Caco-2 (cell line): ENCODE results near the gene COL9A3. TPM values are rescaled to one million over a fixed set of nuclear protein-coding genes. Genes with fewer than 3 reads are reported as not detected.
A peak's percentile ranks its signal among the peaks of the same experiment; 100 is the strongest.

ENCODE experiments used
- BruUV-seq: library from RNA; stranded (reverse); fragments of 400-500 nt; replicated peaks from 2 replicates; lab custom pipeline; 2021; lab: Mats Ljungman, UMichigan
- CTCF ChIA-PET: fragments of 300-600 bp; sonication (Branson Sonifier 250); formaldehyde crosslinking; loops from one replicate; lab custom pipeline; 2022; ENCODE audit warnings: antibody characterized with exemption; lab: Charles Lee
- POLR2A ChIA-PET: fragments of 300-600 bp; sonication (Branson Sonifier 250); formaldehyde crosslinking; loops from one replicate; lab custom pipeline; 2022; ENCODE audit warnings: antibody characterized with exemption; lab: Charles Lee
- DNase-seq, 2 experiments: peaks; one replicate each; pipeline versions ENCODE4 v3.0.0 to v3.0.0-alpha.2; 2020 to 2022
- H3K27me3 ChIP-seq: replicated peaks from 2 replicates; pipeline ENCODE4 v1.6.0; 2011; ENCODE audit warnings: low read length; ENCODE audit not compliant: control insufficient read depth, insufficient read depth
- H3K36me3 ChIP-seq: 2 replicates; pipeline ENCODE4 v1.5.1; 2011; ENCODE audit warnings: low read length; ENCODE audit not compliant: control insufficient read depth, insufficient read depth
- H3K4me1 ChIP-seq: fragments of 250-450 bp; sonication (Bioruptor Pico); 2 replicates; pipeline ENCODE4 v1.5.1; 2020; ENCODE audit warnings: mild to moderate bottlenecking
- H3K4me3 ChIP-seq: 2 replicates; pipeline ENCODE4 v1.5.1; 2011; ENCODE audit warnings: low read depth, mild to moderate bottlenecking, control low read depth, low read length
- H3K9me3 ChIP-seq: fragments of 250-450 bp; sonication (Bioruptor Pico); 2 replicates; pipeline ENCODE4 v1.5.1; 2020; ENCODE audit warnings: mild to moderate bottlenecking, moderate library complexity
- H3K27ac Mint-ChIP-seq: one replicate; pipeline ENCODE4 v1.8.0; 2022; ENCODE audit warnings: mixed read lengths; ENCODE audit not compliant: unreplicated experiment
- H3K27me3 Mint-ChIP-seq: one replicate; pipeline ENCODE4 v1.8.0; 2022; ENCODE audit warnings: mixed read lengths; ENCODE audit not compliant: insufficient read depth, unreplicated experiment
- H3K36me3 Mint-ChIP-seq: one replicate; pipeline ENCODE4 v1.8.0; 2022; ENCODE audit warnings: mild to moderate bottlenecking, mixed read lengths; ENCODE audit not compliant: insufficient read depth, unreplicated experiment
- H3K4me1 Mint-ChIP-seq: one replicate; pipeline ENCODE4 v1.8.0; 2022; ENCODE audit warnings: low read depth, mixed read lengths; ENCODE audit not compliant: unreplicated experiment
- H3K4me3 Mint-ChIP-seq: one replicate; pipeline ENCODE4 v1.8.0; 2022; ENCODE audit warnings: mild to moderate bottlenecking, moderate library complexity, mixed read lengths; ENCODE audit not compliant: unreplicated experiment
- H3K9me3 Mint-ChIP-seq: one replicate; pipeline ENCODE4 v1.8.0; 2022; ENCODE audit warnings: mixed read lengths; ENCODE audit not compliant: unreplicated experiment
- CTCF ChIP-seq, 2 experiments: fragments of 200-600 bp in 1 of 2; IDR thresholded peaks; 1 replicate in 1 of 2; 2 replicates in 1 of 2; pipeline versions ENCODE4 v1.5.1 to v1.8.0; 2011 to 2022; ENCODE audit warnings: antibody characterized with exemption in 1 of 2, control low read depth in 1 of 2, inconsistent platforms in 1 of 2, low read depth in 1 of 2, low read length in 1 of 2, mild to moderate bottlenecking in 1 of 2, moderate library complexity in 1 of 2; ENCODE audit not compliant: insufficient read depth in 1 of 2, severe bottlenecking in 1 of 2, unreplicated experiment in 1 of 2
- intact Hi-C: fragments of 100-400 bp; cut with micrococcal nuclease; formaldehyde crosslinking; loops from one replicate; pipeline ENCODE4 v1.10.0; 2022; ENCODE audit not compliant: unreplicated experiment
- total RNA-seq: library from RNA; stranded (reverse); gene quantifications from 2 replicates; pipeline ENCODE4 v1.2.3, GENCODE V29; 2022

Gene COL9A3
- total RNA-seq, 1 experiment from 2014 or later, result 6.4 TPM

- Mint-ChIP-seq H3K27me3 (no peaks in the 10 kb centered on the region), H3K9me3 (no peaks in the 10 kb centered on the region), H3K27ac (no peak overlapping the region), H3K4me1 (peaks cover 10% of the 10 kb centered on the region), H3K36me3 (peaks cover 41% of the 10 kb centered on the region), H3K4me3 (peak overlapping the region; percentile 10)
- Histone ChIP-seq H3K4me1 (peaks cover 18% of the 10 kb centered on the region), H3K27me3 (no peaks in the 10 kb centered on the region), H3K36me3 (no peaks in the 10 kb centered on the region; the same call in 1 of the 2 replicates), H3K4me3 (no peak overlapping the region), H3K9me3 (no peaks in the 10 kb centered on the region)
- no TSS peak for BruUV-seq
- no peak for DNase-seq
- intact Hi-C loops, result loop anchor here (5.0 to 10.0 kb wide), 3 partner anchors 66 to 488 kb away; partner anchors contain the start of gene ADRM1
- TF ChIP-seq CTCF (IDR thresholded peaks at IDR 0.05; ENCODE audit: insufficient read depth in 1 of 2, low read depth in 1 of 2, low read length in 1 of 2, severe bottlenecking in 1 of 2, unreplicated experiment in 1 of 2), result no peak
- CTCF ChIA-PET, result interaction anchor here (1.2 to 3.5 kb wide), 10 partner anchors 16 to 315 kb away, joined by 5 to 57 read pairs (median 14); partner anchors contain the start of gene NTSR1
- POLR2A ChIA-PET, result no interaction called here
Measured at GRCh38 chr20:62792940-62793756, 23.7 kb upstream of the COL9A3 start.

GRCh38 chr20:62793757-62794006, 23.2 kb upstream of the COL9A3 start:
- Histone ChIP-seq H3K9me3 (no peaks in the 10 kb centered on the region), H3K4me1 (peaks cover 21% of the 10 kb centered on the region), H3K4me3 (peak overlapping the region; percentile 27), H3K36me3 (peaks cover 2% of the 10 kb centered on the region), H3K27me3 (no peaks in the 10 kb centered on the region)
- H3K9me3 Mint-ChIP-seq, result no peaks in the 10 kb centered on the region
- ChIA-PET POLR2A (interaction anchor here (1.0 to 1.2 kb wide), 6 partner anchors 10 to 727 kb away, joined by 3 to 16 read pairs (median 8); partner anchors contain the start of genes PPDPF, SLCO4A1 and TCFL5), CTCF (interaction anchor here (0.6 to 3.5 kb wide), 31 partner anchors 8 to 500 kb away, joined by 3 to 57 read pairs (median 5); partner anchors contain the start of genes COL9A3 and OGFR)
- no TSS peak for BruUV-seq
- no peaks in the 10 kb centered on the region for H3K27me3 Mint-ChIP-seq
- intact Hi-C loops, result loop anchor here (1.0 to 10.0 kb wide), 5 partner anchors 13 to 489 kb away; partner anchors contain the start of gene ADRM1
- H3K4me3 Mint-ChIP-seq, result peak overlapping the region; percentile 89
- no peak for DNase-seq
- peaks cover 15% of the 10 kb centered on the region for H3K4me1 Mint-ChIP-seq
- H3K36me3 Mint-ChIP-seq, result peaks cover 47% of the 10 kb centered on the region
- H3K27ac Mint-ChIP-seq, result no peak overlapping the region
- TF ChIP-seq CTCF (IDR thresholded peaks at IDR 0.05; ENCODE audit: insufficient read depth in 1 of 2, low read depth in 1 of 2, low read length in 1 of 2, severe bottlenecking in 1 of 2, unreplicated experiment in 1 of 2), result peak in 1 of 2 experiments; percentile 5

DNA sequence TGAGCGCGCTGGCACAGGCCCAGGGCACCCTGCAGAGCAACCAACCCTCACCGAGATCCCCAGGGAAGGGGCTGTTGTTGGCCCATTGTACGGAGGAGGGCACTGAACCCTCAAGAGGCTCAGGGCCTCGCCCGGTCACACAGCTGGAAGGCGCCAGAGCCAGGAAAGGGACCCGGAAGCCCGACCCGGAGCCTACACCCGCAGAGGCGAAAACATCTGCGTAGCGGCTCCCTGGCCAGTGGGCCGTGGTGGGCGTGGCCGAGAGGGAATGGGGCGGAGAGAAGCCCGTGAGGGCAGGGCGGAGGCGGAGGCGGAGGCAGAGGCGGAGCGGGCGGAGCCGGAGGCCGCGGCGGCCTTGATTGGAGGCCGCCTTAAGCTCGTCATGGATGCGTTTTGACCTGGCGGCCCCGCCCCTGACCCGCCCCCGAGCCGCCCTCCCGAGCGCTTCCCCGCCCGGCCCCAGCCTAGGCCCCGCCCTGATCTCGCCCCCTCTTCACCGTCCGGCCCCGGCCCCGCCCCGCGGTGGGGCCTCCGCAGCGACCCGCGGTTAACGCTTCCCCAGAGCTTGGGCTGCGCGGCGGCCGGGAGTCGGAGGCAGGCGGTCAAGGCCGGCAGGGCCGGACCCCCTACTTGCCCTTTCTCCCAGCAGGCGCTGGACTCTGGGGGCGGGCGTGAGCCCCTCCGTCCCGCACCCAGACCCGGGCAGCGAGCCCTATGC, 22.7 kb upstream of the COL9A3 start:
- Mint-ChIP-seq H3K4me3 (peak overlapping the region; percentile 89), H3K27me3 (no peaks in the 10 kb centered on the region), H3K27ac (peak overlapping the region; percentile 85), H3K36me3 (peaks cover 51% of the 10 kb centered on the region), H3K4me1 (peaks cover 15% of the 10 kb centered on the region), H3K9me3 (no peaks in the 10 kb centered on the region)
- Histone ChIP-seq H3K9me3 (no peaks in the 10 kb centered on the region), H3K4me1 (peaks cover 21% of the 10 kb centered on the region), H3K36me3 (peaks cover 5% of the 10 kb centered on the region), H3K4me3 (peak overlapping the region; percentile 57), H3K27me3 (no peaks in the 10 kb centered on the region)
- DNase-seq, result peak; percentile 99 to 100
- TF ChIP-seq CTCF (IDR thresholded peaks at IDR 0.05; ENCODE audit: insufficient read depth in 1 of 2, low read depth in 1 of 2, low read length in 1 of 2, severe bottlenecking in 1 of 2, unreplicated experiment in 1 of 2), result no peak
- intact Hi-C loops, result loop anchor here (1.0 to 10.0 kb wide), 5 partner anchors 12 to 489 kb away; partner anchors contain the start of gene ADRM1
- BruUV-seq, result no TSS peak
- CTCF ChIA-PET, result interaction anchor here (0.5 to 3.5 kb wide), 62 partner anchors 8 to 730 kb away, joined by 3 to 57 read pairs (median 4); partner anchors contain the start of genes COL9A3, OGFR and SLCO4A1
- POLR2A ChIA-PET, result interaction anchor here (0.5 to 1.2 kb wide), 34 partner anchors 9 to 1285 kb away, joined by 3 to 16 read pairs (median 4); partner anchors contain the start of genes GID8, LSM14B, OGFR and PPDPF
